NCI-H82 treated with DMSO at 0.1 percent for 48 hours (cell line): ENCODE results near the gene PDLIM1.

ENCODE experiments used
- DNase-seq: peaks from one replicate; lab custom pipeline; 2025; ENCODE audit not compliant: unreplicated experiment; lab: John Stamatoyannopoulos, UW

PDLIM1 gene

DNA sequence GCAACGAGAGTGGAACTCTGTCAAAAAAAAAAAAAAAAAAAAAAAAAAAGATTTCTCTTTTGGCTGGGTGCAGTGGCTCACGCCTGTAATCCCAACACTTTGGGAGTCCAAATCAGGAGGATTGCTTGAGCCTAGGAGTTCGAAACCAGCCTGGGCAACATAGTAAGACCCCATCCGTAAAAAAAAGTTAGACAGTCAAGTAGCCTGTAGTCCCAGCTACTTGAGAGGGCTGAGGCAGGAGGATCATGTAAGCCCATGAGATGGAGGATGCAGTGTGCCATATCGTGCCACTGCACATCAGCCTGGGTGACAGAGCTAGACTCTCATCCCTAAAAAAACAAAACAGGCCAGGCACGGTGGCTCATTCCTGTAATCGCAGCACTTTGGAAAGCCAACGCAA lies 25.2 kb downstream of the PDLIM1 start:
- DNase-seq = no peak

DNA sequence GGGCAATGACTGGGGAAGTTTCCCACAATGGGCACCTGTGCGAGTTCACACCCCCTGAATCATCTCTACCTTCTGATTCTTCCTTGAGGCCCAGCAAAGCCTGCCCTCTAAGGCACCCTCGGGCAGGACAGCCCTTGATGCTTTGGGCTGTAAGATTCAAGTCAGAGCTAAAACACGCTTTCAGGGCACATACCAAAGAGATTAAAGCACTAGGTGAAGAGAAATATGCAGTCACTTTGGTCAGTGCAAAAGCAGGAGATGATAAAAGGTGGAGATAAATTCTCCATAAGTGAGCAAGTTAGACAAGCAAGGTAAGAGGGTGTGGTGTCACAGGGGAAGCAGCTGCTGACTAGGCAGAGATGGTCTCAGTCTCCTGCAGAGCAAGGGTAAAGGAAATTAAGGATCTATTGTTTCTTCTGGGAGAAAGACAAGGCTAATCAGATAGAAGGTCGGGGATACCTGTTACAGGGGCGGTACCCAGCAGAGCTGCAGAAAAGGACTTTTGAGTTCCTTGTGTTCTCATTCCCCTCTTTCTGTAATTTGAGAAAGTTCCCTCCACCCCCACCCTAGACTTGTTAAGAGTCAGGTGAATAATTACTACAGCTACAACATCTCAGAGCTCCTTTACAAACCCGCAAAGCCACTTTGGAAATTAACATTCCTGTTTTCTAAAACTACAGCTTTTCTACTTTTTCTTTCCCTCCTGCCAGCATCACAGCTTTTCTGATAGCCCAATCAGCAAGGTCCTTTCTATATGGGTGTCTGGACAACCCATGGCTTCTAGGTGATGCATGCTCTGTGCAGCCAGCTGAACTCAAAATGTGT lies 26.4 kb downstream of the PDLIM1 start:
- DNase-seq = no peak

DNA sequence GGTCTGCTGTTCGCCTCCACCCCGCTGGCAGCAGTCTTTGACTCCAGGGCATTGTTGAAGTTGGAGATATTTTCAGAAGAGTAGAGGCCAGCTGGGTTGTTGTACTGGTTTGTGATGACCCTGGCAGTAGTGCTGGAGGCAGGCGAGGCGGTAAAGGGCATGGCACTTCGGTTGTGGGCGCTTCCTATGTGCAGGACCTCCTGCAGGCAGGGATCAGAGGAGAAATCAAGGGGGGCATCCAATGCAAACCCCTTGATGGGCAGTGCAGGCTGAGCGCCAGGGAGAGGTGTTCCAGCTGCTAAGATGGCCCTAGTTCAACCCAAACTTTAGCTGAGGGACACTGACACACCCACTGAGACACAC lies 27.0 kb downstream of the PDLIM1 start:
- no peak for DNase-seq

DNA sequence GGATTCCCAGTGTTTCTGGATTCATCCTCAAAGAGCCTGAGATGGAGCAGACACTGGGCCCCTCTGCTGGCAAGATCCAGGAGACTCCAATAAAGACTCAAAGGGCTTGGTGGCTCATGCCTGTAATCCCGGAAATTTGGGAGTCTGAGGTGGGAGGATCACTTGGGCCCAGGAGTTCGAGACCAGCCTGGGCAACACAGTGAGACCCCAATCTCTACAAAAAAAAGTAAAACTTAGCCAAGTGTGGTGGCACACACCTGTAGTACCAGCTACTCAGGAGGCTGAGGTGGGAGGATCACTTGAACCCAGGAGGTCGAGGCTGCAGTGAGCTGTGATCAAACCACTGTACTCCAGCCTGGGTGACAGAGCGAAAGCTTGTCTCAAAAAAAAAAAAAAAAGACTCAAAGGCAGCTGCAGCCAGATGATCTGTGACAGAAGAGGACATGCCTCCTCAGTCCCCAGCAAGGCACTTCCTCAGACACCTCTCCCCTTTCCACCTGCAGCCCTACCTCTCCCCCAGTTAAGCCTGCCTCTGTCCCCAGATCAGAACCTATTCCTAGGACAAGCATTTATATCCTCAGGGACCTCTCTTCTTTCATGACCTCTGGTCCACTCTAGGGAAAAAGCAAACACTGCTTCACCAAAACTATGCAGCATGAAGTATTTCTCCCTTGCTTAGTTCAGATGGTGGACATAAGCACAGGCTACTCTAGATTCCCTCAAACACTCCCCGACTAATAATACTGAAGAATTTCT lies 27.9 kb downstream of the PDLIM1 start:
- DNase-seq = no peak

DNA sequence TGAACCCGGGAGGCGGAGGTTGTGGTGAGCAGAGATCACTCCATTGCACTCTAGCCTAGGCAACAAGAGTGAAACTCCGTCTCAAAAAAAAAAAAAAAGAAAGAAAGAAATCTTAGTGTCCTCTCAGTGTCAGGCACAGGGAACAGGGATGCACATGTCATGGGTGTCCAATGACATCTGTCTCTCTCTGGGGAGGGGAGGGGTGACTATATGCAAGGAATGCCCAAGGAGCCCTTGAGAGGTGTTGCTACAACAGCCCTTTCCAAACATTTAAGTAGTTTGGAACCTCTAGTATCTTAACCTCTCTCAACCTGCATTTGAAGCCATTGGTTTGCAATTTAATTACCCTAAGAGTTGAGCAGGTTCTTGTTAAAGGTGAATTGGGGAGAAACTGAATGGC lies 28.9 kb downstream of the PDLIM1 start:
- no peak for DNase-seq

DNA sequence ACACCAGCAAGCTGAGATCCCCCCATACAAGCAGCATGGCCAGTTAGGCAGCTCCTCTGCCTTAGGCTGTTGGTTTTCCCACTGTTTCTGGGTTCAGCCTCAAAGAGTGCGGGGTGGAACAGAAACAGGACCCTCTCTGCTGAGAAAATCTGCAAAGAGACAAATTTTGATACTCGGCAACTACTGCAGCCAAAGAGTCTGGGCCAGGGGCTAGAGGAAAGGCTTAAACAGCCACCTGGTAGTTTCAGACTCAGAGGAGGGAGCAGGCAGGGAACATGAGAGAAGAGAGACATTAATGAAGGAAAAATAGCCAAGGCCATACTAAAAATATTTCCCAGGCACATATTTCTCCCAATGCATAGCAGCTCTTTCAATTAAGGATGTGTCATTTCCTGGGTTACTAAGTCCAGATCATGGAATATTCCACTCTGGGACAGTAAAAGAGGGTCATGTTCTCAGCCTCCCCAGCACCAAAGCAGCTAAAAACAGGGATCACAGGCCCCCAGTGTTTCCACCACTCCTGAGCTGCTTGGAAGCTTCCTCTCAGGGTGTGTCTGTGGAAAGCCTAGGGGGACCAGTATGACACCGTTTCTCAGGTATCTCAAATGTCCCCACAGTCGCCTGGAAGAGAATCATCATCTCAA lies 29.8 kb downstream of the PDLIM1 start:
- no peak for DNase-seq

DNA sequence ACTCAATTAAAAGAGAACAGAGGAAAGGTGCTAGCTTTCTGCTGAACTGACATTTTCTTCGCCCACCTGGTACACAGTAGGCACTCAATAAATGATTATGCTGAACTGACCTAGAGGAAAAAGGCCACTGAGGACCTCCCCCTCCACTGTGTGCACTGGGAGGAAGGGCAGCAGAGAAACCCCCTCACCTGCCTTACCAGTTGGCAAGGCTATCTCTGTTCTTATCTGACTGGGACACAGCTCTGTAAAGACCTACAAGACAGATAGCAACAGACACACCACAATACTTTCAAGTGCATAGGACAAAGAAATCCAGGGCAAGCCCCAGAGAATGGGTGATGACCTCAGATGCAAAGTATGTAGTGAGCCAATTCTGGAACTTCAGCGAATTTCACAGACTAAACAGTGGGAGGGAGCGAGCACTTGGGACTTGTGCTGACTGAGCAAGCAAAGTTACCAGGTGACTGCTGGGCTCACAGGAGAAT lies 30.4 kb downstream of the PDLIM1 start:
- no peak for DNase-seq

DNA sequence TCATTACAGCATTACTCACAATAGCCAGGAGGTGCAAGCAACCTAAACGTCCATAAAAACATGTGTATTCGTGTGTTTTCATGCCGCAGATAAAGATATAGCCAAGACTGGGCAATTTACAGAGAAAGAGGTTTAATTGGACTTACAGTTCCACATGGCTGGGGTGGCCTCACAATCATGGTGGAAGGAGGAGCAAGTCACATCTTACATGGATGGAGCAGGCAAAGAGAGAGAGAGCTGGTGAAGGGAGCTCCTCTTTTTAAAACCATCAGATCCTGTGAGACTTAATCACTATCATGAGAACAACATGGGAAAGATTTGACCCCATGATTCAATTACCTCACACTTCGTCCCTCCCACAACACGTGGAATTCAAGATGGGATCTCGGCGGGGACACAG lies 33.0 kb downstream of the PDLIM1 start:
- no peak for DNase-seq

DNA sequence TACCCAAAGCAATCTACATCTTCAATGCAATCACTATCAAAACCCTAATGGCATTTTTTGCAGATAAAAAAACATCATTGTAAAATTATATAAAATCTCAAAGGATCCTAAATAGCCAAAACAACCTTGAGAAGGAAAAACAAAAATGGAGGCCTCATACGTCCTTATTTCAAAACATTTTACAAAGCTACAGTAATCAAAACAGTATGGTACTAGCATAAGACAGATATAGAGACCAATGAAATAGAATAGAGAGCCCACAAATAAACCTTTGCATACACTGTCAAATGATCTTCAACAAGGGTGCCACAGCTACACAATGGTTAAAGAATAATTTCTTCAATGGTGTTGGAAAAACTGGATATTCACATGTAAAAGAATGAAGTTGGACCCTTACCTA lies 34.5 kb downstream of the PDLIM1 start:
- no peak for DNase-seq

DNA sequence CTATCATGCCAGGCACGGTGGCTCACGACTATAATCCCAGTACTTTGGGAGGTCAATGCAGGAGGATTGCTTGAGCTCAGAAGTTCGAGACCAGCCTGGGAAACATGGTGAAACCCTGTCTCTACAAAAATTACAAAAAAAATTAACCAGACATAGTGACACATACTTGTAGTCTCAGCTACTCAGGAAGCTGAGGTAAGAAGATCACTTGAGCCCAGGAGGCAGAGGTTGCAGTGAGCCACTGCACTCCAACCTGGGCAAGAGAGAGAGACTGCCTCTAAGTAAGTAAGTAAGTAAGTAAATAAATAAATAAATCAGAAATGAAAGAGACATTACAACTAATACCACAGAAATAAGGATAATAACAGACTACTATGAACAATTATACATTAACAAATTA lies 36.2 kb downstream of the PDLIM1 start:
- no peak for DNase-seq

DNA sequence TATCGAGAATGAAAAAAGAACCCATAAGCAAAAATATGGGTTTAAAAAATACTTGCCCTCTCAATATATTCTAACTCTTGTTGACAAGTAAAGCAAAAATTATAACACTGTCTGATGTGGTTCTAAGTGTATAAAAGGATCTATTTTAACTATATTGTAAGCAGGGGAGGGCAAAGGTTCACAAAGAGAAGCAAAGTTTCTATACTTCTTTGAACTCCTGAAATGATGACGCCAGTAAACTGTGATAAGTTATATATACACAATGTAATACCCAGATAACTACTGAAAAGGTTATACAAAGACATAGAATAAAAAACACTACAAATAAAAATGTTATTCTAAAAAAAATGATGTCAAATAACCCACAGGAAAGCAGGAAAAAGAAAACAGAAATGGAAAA lies 37.1 kb downstream of the PDLIM1 start:
- DNase-seq = no peak

DNA sequence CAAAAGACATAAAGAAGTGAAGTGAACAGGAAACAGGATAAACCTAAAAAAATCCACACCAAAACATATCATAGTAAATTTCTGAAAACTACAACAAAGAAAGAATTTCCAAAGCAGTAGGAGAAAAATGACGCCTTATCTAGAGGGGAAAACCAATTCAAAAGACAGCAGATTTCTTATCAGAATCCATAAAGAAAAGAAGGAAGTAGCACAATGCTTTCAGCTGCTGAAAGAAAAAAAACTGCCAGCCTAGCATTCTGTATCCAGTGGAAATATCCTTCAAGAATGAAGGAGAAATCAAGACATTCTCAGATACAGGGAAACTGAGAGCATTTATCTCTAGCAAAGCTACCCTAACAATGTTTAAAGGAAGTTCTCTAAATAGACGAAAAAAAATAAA lies 37.8 kb downstream of the PDLIM1 start:
- no peak for DNase-seq

DNA sequence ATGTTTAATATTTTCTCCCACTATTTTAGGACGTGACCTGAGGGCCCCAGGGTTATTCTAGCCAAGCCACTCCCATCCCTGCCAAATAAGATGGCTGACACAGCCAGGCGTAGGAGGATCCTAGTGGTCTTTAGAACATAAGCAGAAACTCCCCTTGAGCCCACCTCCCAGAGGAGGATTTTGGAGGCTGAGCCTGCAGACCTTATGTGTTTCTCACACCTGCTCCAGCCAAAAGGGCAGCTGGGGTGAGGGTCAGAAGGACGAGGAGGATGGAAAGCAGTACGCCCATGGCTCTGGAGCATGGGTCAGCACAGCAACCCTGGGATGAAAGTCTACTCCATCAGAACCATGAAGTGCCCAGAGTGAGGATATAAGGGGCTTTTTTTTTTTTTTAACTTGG lies 39.9 kb downstream of the PDLIM1 start:
- DNase-seq = no peak

DNA sequence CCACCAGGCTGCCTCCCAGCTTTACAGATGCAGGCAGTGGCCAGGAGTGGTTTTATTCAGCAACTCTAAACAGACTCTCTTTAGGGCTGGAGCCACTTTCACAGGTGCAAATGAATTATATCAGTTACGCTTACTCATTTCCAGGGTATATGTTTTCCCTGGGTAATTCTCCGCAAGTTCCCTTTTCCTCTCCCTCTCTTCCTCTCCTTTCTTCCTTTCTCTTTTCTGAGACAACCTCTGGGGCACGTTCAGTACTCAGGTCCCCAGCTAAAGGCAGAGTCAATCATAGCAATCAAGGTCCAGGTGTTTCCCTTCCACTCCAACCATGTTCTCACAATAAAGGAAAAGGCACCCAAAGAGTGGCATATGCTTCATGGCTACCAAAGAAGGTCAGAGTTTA lies 41.3 kb downstream of the PDLIM1 start:
- no peak for DNase-seq

DNA sequence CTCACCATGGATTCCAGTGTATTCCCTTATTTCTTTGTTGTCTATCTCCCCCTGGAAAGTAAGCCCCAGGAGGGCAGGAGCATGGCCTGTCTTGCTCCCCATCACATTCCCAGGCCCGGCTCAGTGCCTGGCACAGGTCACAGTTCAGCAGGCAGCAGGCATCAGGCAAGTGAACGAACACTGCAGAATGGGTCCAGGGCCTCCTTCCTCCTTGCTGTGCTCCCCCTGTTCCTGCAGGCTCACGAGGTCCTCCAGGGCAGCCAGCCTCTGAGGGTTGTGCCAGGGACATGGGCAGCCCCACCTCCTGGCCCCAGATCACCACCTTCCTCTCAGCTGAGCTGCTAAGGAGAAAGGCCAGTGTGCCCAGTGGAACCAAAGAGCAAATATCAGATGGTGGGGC lies 41.8 kb downstream of the PDLIM1 start:
- DNase-seq = no peak

DNA sequence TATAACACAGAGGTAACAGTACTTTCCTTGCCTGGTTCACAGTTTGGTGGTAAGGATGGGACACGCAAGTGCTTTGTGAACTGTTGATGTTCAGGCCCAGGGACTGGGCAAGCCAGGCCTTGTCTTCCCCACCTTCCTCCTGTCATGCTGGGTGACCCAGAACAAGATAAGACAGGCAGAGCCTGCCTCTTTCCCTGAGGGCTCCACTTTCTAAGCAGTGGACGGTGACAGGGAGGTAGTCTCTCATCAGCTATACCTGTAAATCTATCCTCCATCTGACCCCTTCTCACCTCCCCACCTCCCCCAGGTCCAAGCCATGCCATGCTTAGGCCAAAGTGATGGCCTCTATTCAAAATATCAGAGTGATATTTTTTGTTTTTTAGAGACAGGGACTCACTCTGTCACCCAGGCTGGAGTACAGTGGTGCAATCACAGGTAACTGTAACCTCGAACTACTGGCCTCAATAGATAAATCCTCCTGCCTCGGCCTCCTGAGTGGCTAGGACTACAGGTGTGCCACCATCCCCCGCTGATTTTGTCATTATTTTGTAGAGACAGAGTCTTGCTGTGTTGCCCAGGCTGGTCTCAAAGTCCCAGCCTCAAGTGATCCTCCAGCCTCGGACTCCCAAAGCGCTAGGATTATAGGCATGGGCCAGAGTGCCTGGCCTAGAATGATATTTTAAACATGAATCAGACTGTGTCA lies 42.8 kb downstream of the PDLIM1 start:
- no peak for DNase-seq

DNA sequence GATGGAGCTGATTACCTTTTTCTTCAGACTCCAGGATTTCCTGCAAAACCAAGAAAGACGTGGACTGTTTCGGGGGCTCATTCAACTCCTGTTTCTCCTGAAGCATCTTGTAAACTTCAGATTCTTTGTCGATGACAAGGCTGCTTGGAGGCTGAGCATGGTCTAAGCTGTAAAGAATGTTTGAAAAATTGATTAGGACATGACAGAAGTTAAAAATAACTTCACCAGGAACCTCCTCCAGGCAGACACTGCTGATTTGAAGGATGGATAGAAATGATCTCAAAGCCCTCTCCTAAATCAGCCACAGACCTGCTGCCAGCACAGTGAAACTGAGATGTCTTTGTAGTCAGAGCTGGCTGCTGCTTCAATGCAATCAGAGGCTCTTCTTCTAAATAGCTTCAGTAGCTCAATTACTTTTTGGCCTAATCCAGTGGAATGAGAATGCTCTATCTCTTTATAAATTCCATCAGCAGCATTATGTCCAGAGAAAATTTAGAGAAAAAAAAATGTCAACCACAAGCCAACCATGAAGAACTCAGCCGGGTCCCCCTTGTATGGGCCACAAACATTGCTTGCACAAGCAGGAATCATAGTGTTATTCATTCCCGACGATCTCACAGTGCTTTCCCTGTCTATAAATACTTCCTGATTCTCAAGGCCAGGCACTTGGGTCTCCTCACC lies 43.5 kb downstream of the PDLIM1 start:
- DNase-seq = no peak

DNA sequence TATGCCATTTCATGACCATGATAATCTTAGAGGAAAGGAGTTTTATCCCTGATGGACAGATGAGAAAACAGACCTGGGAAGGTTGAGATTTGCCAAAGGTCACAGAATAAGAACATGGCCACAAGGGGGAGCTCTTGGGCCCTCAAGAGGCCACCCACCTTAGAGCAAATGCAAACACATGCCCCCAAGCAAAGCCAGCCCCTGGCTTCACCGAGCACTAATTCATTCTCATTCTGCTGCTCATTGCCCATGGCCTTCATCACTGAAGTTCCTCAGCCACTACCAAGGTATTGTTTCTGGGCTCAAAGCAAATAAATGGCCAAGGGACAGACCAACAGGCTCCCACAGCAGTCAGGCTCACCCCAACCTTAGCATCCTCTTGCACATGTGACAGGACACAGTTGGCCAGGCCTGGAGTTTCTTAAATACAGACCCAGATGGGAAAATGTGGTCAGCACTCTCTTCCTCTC lies 44.2 kb downstream of the PDLIM1 start:
- DNase-seq = peak; percentile 3

DNA sequence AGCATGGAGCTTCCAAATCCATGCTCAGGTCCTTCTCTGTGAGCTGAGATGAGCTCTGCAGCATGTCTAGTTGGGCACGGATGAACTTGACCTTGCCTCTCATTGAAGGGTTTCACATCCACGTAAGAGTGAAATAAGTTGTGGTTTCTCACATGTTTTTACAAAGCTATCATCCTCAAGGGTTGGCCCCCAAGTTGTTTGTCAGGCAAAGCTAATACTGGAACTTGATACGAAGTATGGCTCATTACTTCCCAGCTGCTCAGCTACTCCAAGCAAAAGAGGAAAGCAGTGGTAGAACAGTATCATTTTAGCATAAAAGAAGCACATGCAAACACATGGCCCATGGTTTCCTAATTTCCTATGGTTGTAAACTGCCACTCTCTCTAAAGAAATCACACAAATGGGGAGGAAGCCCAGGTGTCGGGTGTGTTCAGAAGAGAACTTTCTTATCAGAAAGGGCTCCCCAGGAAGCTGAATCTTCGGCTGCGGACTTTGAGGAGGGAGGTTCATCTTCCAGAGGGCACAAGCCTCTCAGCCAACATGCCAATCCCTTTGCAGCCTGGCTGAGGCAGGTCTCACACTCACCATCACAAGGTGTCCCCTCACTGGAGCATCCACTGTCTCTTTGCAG lies 45.3 kb downstream of the PDLIM1 start:
- no peak for DNase-seq

DNA sequence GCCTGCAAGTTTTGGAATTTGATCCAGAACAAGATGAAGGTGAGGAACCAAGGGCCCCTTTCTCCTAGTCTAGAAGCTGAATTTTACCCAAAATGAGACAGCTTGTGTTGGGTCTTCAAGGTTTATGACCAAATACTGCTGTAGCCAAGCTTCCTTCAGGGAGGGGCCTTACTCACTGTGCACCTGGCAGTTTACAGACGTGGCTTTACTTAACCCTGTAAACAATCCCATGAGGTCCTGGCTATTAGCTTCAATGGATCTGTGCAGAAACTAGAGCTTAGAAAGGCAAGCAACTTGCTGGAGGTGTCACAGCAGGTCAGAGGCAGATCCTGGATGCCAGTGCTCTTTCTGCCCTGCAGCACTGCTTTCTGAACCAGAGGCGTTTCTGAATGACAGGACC lies 46.7 kb downstream of the PDLIM1 start:
- DNase-seq = no peak
